HG03159 (cell line): Measurements from ENCODE around the gene CARM1.

ENCODE experiments used
- ATAC-seq: cut with Tn5 transposase; IDR thresholded peaks from one replicate; pipeline ENCODE4 v1.9.1; 2021; ENCODE audit warnings: mild to moderate bottlenecking, moderate library complexity; ENCODE audit not compliant: unreplicated experiment

The CARM1 gene

GRCh38 chr19:10968527-10969135 lies 97.3 kb downstream of the CARM1 start:
- ATAC-seq: no peak

- ATAC-seq: no peak
Measured at GRCh38 chr19:10971107-10971726, 99.9 kb downstream of the CARM1 start.
